OCI-LY3 (cell line): ENCODE data around the gene CREG1.

Experiments
- EZH2phosphoT487 ChIP-seq: fragments of 200-600 bp; shearing (Covaris generic); IDR thresholded peaks from 2 replicates; pipeline ENCODE4 v1.6.1; 2018; ENCODE audit warnings: antibody characterized with exemption, mixed run types, low read depth
- TF ChIP-seq, protein P1 (sequence below): fragments of 200-600, 300-600 bp; sonication (generic); IDR thresholded peaks from 2 replicates; pipeline ENCODE4 v1.5.1; 2014; ENCODE audit warnings: antibody characterized with exemption, low read length, low read depth

DNA sequence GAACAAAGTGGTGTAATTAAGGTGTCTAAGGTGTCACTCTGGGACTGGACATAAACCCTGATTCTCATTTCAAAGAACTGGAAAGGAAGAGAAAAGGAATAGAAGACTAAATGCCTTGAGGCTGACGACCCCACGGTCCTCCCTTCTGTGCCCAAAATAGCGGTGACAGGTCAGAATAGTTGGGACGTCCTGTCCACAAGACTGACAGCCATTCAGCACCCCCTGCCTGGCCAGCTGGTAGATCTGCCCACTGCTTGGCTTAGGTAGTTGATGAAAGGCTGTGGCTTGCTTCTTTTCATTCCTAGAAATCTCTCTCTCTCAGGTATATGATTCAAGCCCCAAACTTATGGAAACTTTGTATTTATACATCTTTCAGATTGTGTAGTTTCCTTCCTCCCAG lies 26.4 kb upstream of the CREG1 start:
- TF ChIP-seq, protein P1, sequence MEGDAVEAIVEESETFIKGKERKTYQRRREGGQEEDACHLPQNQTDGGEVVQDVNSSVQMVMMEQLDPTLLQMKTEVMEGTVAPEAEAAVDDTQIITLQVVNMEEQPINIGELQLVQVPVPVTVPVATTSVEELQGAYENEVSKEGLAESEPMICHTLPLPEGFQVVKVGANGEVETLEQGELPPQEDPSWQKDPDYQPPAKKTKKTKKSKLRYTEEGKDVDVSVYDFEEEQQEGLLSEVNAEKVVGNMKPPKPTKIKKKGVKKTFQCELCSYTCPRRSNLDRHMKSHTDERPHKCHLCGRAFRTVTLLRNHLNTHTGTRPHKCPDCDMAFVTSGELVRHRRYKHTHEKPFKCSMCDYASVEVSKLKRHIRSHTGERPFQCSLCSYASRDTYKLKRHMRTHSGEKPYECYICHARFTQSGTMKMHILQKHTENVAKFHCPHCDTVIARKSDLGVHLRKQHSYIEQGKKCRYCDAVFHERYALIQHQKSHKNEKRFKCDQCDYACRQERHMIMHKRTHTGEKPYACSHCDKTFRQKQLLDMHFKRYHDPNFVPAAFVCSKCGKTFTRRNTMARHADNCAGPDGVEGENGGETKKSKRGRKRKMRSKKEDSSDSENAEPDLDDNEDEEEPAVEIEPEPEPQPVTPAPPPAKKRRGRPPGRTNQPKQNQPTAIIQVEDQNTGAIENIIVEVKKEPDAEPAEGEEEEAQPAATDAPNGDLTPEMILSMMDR: no peak
- no peak for TF ChIP-seq EZH2phosphoT487
